ENCODE measurements around the gene RDH11.

The RDH11 gene

GRCh38 chr14:67644428-67644827 is 51.1 kb downstream of the RDH11 start:
- no peak for DNase-seq

DNA sequence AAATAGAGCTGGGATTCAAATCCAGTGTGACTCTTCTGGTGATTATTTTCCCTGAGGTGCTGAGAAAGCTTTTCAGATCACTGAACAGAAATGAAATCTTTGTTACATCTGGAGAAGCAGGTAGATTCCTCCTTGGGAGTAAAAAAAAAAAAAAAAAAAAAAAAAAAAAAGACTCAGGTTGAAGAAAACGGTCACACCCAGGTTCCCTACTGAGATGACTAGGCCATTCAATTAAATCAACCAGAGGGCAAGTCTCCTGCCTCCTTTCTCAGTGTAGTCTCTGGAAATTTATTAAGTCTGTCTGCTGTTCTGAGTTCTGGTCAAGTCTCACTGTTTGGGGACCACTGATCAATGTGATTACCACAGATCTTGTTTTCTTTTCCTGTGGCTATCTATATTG is 51.9 kb downstream of the RDH11 start:
- no peak for DNase-seq

DNA sequence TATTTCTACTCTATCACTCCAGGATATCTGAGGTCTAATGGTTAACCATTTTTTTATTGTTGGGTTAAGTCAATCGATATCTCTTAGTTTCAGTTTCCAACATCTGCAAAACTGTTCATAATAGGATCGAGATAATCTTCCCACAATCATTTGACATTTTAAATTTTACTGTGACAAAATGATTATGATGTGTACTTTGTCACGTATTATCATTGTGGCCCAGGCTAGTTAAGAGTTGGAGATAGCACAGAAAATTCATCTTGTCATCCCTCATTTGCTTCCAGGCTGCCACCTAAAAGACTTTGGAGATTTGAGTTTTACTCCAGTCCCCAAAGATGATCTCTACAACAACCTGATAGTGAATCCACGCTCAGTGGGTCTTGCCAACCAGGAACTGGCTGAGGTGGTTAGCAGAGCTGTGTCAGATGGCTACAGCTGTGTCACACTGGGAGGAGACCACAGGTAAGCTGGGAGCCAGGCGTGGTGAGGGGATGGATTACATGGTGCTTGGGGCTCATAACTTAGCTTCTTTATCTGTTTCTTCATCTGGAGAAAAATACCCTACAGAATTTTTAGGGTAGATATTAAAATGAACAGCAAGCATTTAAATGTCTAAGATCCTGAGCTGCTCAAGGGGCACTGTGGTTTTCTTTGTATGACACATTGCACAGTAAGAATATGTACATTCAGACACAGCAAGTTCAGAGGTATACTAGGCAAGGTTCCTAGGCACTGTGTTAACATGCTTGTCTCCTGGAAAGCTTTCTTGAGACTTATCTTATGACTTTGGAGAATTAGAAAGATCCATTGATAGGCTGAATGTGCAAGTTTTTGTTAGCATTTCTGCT is 53.4 kb downstream of the RDH11 start:
- no peak for DNase-seq

DNA sequence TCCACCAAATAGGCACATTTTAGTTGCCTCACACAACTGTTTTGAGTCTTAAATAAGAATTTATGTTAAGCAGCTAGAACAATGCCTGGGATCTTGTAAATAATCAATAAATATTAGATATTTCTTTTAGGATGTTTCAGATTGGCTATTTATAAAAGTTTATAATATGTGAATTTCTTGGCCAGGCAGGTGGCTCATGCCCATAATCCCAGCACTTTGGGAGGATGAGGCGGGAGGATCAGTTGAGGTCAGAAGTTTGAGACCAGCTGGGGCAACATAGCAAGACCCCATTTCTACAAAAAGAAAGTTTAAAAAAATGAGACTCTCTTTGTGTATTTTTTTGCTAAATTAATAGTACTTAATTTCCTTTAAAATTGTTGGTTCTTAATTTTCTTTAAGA is 54.1 kb downstream of the RDH11 start:
- DNase-seq, result no peak

DNA sequence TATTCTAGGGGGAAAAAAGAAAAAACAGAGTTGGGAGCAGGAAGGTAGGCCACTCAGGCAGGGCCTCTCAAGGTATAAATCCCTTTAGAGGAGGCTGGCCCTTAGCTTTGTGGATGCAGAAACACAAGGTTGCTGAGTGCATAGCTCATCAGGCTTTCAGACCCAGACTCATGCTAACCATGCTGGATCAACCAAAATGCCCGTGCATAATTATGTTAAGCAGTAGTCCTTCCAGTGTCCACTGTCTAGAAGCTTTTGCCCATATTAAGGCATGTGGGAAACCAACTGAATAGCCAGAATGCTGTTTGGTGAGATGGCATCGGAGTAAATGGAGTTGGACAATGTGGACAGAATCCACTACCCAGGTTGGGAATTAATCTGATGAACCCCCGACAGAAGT is 56.9 kb downstream of the RDH11 start:
- no peak for DNase-seq

GRCh38 chr14:67636361-67636919 is 59.1 kb downstream of the RDH11 start:
- DNase-seq, result no peak

GRCh38 chr14:67633451-67634147 is 62.0 kb downstream of the RDH11 start:
- no peak for DNase-seq

DNA sequence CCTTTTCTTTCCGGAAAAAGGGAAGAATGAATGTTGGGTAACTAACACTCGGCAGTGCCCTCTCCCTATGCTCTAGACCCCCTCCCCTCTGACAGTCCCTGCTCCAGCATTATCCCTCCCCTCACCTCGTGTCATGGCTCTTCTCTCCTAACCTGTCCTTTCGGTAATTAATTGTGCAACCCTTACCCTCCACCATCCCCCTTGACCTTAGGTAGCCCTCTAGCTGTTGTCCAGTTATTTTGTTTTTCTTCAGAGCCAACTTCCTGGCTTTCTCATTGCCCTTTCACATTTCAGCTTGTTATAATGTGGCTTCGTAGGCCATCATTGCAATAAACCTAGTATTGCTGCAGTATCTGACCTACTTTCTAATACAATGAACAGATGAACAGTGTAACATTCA is 64.6 kb downstream of the RDH11 start:
- DNase-seq, result no peak

DNA sequence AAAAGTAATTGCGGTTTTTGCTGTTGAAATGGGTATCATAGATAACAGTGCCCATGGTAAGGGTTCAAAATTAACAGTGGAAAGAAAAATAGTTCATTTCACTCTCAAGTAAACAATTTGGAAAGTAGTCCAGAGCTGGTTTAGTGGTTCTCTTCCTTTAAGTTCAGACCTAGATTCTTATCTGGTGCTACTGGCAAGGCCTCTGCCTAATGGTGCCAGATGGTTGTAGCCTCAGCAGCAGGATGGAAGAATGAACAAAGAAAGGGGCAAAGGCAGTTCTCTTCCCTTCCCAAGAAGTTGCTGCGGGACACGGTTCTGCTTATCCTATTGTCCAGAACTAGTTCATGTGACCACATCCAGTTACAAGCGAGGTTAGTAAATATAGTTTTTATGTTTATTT is 65.4 kb downstream of the RDH11 start:
- no peak for DNase-seq

GRCh38 chr14:67627519-67627918 is 68.0 kb downstream of the RDH11 start:
- no peak for DNase-seq
